H9 (cell line): Measurements from ENCODE around the gene GNGT2. TPM values are rescaled to one million over a fixed set of nuclear protein-coding genes. Genes with fewer than 3 reads are reported as not detected.

Experiments
- DNase-seq: peaks from one replicate; pipeline ENCODE4 v3.0.0-alpha.2; 2017
- H2AFZ ChIP-seq: one replicate; pipeline ENCODE4 v1.6.1; 2013; ENCODE audit warnings: mild to moderate bottlenecking, low read length, control low read depth, moderate library complexity
- H2AK5ac ChIP-seq: 2 replicates; pipeline ENCODE4 v1.6.1; 2013; ENCODE audit warnings: low read length, control low read depth, mixed read lengths; ENCODE audit not compliant: insufficient read length
- H2BK120ac ChIP-seq: one replicate; pipeline ENCODE4 v1.6.1; 2013; ENCODE audit warnings: low read depth, mild to moderate bottlenecking, low read length, control low read depth, inconsistent platforms; ENCODE audit not compliant: poor library complexity, severe bottlenecking
- H2BK12ac ChIP-seq: 2 replicates; pipeline ENCODE4 v1.6.1; 2013; ENCODE audit warnings: low read length, control low read depth, mixed read lengths, low read depth; ENCODE audit not compliant: insufficient read length
- H2BK15ac ChIP-seq: 2 replicates; pipeline ENCODE4 v1.6.1; 2013; ENCODE audit warnings: low read depth, low read length, control low read depth
- H2BK20ac ChIP-seq: one replicate; pipeline ENCODE4 v1.6.1; 2013; ENCODE audit warnings: low read depth, mild to moderate bottlenecking, low read length, control low read depth, inconsistent platforms; ENCODE audit not compliant: poor library complexity, severe bottlenecking
- H2BK5ac ChIP-seq: 2 replicates; pipeline ENCODE4 v1.6.1; 2013; ENCODE audit warnings: low read length, control low read depth, mixed read lengths; ENCODE audit not compliant: insufficient read length
- H3K14ac ChIP-seq: 2 replicates; pipeline ENCODE4 v1.6.1; 2013; ENCODE audit warnings: low read length, control low read depth; ENCODE audit not compliant: insufficient read depth
- H3K18ac ChIP-seq: 2 replicates; pipeline ENCODE4 v1.6.1; 2013; ENCODE audit warnings: low read depth, mild to moderate bottlenecking, mixed read lengths, low read length, control low read depth; ENCODE audit not compliant: insufficient read length
- H3K23ac ChIP-seq: 2 replicates; pipeline ENCODE4 v1.6.1; 2013; ENCODE audit warnings: low read length, control low read depth, mixed read lengths, low read depth; ENCODE audit not compliant: insufficient read length
- H3K23me2 ChIP-seq: 2 replicates; pipeline ENCODE4 v1.6.1; 2013; ENCODE audit warnings: low read depth, mild to moderate bottlenecking, mixed read lengths, low read length, control low read depth; ENCODE audit not compliant: insufficient read length, poor library complexity, severe bottlenecking
- H3K27ac ChIP-seq: 2 replicates; pipeline ENCODE4 v1.5.1; 2013; ENCODE audit warnings: low read length, control low read depth, mixed read lengths, low read depth; ENCODE audit not compliant: insufficient read length
- H3K27me3 ChIP-seq: 2 replicates; pipeline ENCODE4 v1.6.1; 2013; ENCODE audit warnings: low read length, control low read depth, inconsistent platforms; ENCODE audit not compliant: insufficient read depth
- H3K4ac ChIP-seq: 2 replicates; pipeline ENCODE4 v1.6.1; 2013; ENCODE audit warnings: low read depth, mild to moderate bottlenecking, control low read depth, inconsistent platforms, low read length, moderate library complexity
- H3K4me1 ChIP-seq: 2 replicates; pipeline ENCODE4 v1.6.1; 2013; ENCODE audit warnings: low read length, control low read depth, inconsistent platforms; ENCODE audit not compliant: insufficient read depth
- H3K4me2 ChIP-seq: 2 replicates; pipeline ENCODE4 v1.6.1; 2013; ENCODE audit warnings: low read length, control low read depth, mixed read lengths; ENCODE audit not compliant: insufficient read length, insufficient read depth
- H3K56ac ChIP-seq: 2 replicates; pipeline ENCODE4 v1.6.1; 2013; ENCODE audit warnings: low read depth, mild to moderate bottlenecking, mixed read lengths, low read length, control low read depth; ENCODE audit not compliant: insufficient read length
- H3K79me1 ChIP-seq: 2 replicates; pipeline ENCODE4 v1.6.1; 2013; ENCODE audit warnings: low read depth, mild to moderate bottlenecking, moderate library complexity, low read length, control low read depth, inconsistent platforms; ENCODE audit not compliant: insufficient read depth, poor library complexity, severe bottlenecking
- H3K79me2 ChIP-seq: 2 replicates; pipeline ENCODE4 v1.6.1; 2013; ENCODE audit warnings: low read length, control low read depth, inconsistent platforms; ENCODE audit not compliant: insufficient read depth
- H3K9ac ChIP-seq: 2 replicates; pipeline ENCODE4 v1.6.1; 2013; ENCODE audit warnings: low read length, control low read depth, mixed read lengths; ENCODE audit not compliant: insufficient read length; ENCODE audit errors: extremely low read depth
- H3K9me3 ChIP-seq: one replicate; pipeline ENCODE4 v1.6.1; 2013; ENCODE audit warnings: low read depth, low read length, inconsistent platforms; ENCODE audit not compliant: control insufficient read depth
- H3T11ph ChIP-seq: one replicate; pipeline ENCODE4 v1.6.1; 2013; ENCODE audit warnings: mild to moderate bottlenecking, low read length, control low read depth, inconsistent platforms
- H4K20me1 ChIP-seq: one replicate; pipeline ENCODE4 v1.6.1; 2013; ENCODE audit not compliant: control insufficient read depth, insufficient read length, insufficient read depth
- H4K5ac ChIP-seq: 2 replicates; pipeline ENCODE4 v1.6.1; 2013; ENCODE audit warnings: low read depth, mild to moderate bottlenecking, mixed read lengths, low read length, control low read depth; ENCODE audit not compliant: insufficient read length
- H4K8ac ChIP-seq: replicated peaks from 2 replicates; pipeline ENCODE4 v1.6.1; 2013; ENCODE audit warnings: low read length, control low read depth, mixed read lengths, low read depth; ENCODE audit not compliant: insufficient read length
- H4K91ac ChIP-seq: 2 replicates; pipeline ENCODE4 v1.6.1; 2013; ENCODE audit warnings: low read depth, mild to moderate bottlenecking, moderate library complexity, mixed read lengths, low read length, control low read depth; ENCODE audit not compliant: insufficient read length
- H3K27ac Mint-ChIP-seq, 3 experiments: 2 replicates in 2 of 3; 3 replicates in 1 of 3; pipeline ENCODE4 v1.8.0; 2020 to 2021; ENCODE audit warnings: mixed read lengths in 3 of 3, mild to moderate bottlenecking in 1 of 3, moderate library complexity in 1 of 3
- H3K27me3 Mint-ChIP-seq: 2 replicates; pipeline ENCODE4 v1.8.0; 2021; ENCODE audit warnings: low read depth, mild to moderate bottlenecking, moderate library complexity, mixed read lengths
- H3K36me3 Mint-ChIP-seq, 3 experiments: 2 replicates in 2 of 3; 3 replicates in 1 of 3; pipeline ENCODE4 v1.8.0; 2020 to 2021; ENCODE audit warnings: low read depth in 3 of 3, mixed read lengths in 3 of 3; ENCODE audit not compliant: insufficient read depth in 1 of 3
- H3K4me1 Mint-ChIP-seq, 2 experiments: 2 replicates each; pipeline ENCODE4 v1.8.0; 2020; ENCODE audit warnings: mixed read lengths in 2 of 2
- H3K4me3 Mint-ChIP-seq, 2 experiments: 2 replicates in 1 of 2; 3 replicates in 1 of 2; pipeline ENCODE4 v1.8.0; 2020 to 2021; ENCODE audit warnings: mild to moderate bottlenecking in 2 of 2, mixed read lengths in 2 of 2, moderate library complexity in 1 of 2
- H3K9me3 Mint-ChIP-seq, 2 experiments: 2 replicates in 1 of 2; 3 replicates in 1 of 2; pipeline ENCODE4 v1.8.0; 2020; ENCODE audit warnings: mild to moderate bottlenecking in 2 of 2, mixed read lengths in 2 of 2, moderate library complexity in 1 of 2
- WGBS: extraction: QIAGEN DNeasy Blood & Tissue Kit; methylation state at CpG from one replicate; pipeline ENCODE4 v1.1.7; 2013; ENCODE audit warnings: missing lambda C conversion rate, low lambda C conversion rate, mixed read lengths; ENCODE audit not compliant: insufficient read length; ENCODE audit errors: extremely low coverage; 5-methylcytosine and 5-hydroxymethylcytosine counted together
- total RNA-seq: library from RNA; stranded (reverse); gene quantifications from 2 replicates; pipeline ENCODE4 v1.2.1, GENCODE V29; 2021
- TF ChIP-seq, protein P1 (sequence below): fragments of 200-600 bp; sonication (generic); conservative IDR thresholded peaks from 3 replicates; pipeline ENCODE4 v1.8.0; 2021; ENCODE audit warnings: antibody characterized with exemption, mild to moderate bottlenecking

Gene GNGT2
- total RNA-seq, 1 experiment from 2014 or later = 0.42 TPM

DNA sequence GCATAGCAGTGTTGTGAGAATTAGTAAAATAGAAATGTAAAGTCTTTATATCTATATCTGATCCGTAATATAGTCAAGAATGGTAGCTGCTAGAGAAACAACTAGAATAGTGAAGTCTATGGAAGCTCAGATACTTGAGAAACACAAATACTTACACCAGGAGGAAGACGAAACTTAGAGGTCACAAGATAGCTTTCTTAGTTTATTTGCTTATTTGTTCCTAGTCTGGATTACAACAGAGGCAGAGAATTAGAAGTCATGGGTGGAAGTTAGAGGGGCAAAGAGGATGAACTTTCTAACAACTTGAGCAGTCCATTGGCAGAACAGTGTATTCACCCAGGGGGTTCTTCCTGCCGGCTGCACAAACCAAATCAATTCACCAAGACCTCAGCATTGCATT is 13.9 kb downstream of the GNGT2 start:
- Histone ChIP-seq H3K4me2 (no peak overlapping the region), H3K27me3 (no peaks in the 10 kb centered on the region), H4K5ac (no peak overlapping the region), H3T11ph (no peak overlapping the region), H2BK15ac (no peak overlapping the region), H2BK20ac (no peak overlapping the region), H3K14ac (no peak overlapping the region), H2BK5ac (no peak overlapping the region), H3K23me2 (peaks cover 6% of the 10 kb centered on the region), H2BK120ac (no peak overlapping the region), H2AK5ac (no peak overlapping the region), H3K18ac (no peak overlapping the region), H3K23ac (no peak overlapping the region), H3K27ac (no peak overlapping the region), H4K8ac (no peak overlapping the region), H2BK12ac (no peak overlapping the region), H3K9ac (no peak overlapping the region), H3K79me1 (no peaks in the 10 kb centered on the region), H3K9me3 (no peaks in the 10 kb centered on the region), H3K4ac (no peak overlapping the region), H4K91ac (no peak overlapping the region), H3K4me1 (no peaks in the 10 kb centered on the region; the same call in 1 of the 2 replicates), H3K56ac (no peak overlapping the region), H4K20me1 (no peaks in the 10 kb centered on the region), H2AFZ (no peak overlapping the region), H3K79me2 (no peaks in the 10 kb centered on the region)
- Mint-ChIP-seq H3K4me3 (no peak overlapping the region), H3K36me3 (no peaks in the 10 kb centered on the region), H3K27ac (no peak overlapping the region), H3K9me3 (no peaks in the 10 kb centered on the region), H3K4me1 (peaks cover 7 to 13% of the 10 kb centered on the region in 2 experiments), H3K27me3 (peaks cover 5% of the 10 kb centered on the region)
- WGBS = no CpG with 5 or more reads among the region's 3 CpGs
- DNase-seq = no peak
- TF ChIP-seq, protein P1, sequence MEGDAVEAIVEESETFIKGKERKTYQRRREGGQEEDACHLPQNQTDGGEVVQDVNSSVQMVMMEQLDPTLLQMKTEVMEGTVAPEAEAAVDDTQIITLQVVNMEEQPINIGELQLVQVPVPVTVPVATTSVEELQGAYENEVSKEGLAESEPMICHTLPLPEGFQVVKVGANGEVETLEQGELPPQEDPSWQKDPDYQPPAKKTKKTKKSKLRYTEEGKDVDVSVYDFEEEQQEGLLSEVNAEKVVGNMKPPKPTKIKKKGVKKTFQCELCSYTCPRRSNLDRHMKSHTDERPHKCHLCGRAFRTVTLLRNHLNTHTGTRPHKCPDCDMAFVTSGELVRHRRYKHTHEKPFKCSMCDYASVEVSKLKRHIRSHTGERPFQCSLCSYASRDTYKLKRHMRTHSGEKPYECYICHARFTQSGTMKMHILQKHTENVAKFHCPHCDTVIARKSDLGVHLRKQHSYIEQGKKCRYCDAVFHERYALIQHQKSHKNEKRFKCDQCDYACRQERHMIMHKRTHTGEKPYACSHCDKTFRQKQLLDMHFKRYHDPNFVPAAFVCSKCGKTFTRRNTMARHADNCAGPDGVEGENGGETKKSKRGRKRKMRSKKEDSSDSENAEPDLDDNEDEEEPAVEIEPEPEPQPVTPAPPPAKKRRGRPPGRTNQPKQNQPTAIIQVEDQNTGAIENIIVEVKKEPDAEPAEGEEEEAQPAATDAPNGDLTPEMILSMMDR = no peak
